ENCODE measurements around the gene ZFR2. TPM values are rescaled to one million over a fixed set of nuclear protein-coding genes. Genes with fewer than 3 reads are reported as not detected.
"Not testable (repeated sequence)": the region's sequence is repeated elsewhere in the genome, so short reads cannot be mapped to it uniquely, and the experiment has no call there.

ZFR2 gene
- polyA plus RNA-seq, 1 of the 3 experiments (the other 2 are of a cell fraction), result 0.44 TPM

GRCh38 chr19:3816566-3817218 is 52.1 kb downstream of the ZFR2 start:
- no peaks in the 10 kb centered on the region for H4K20me1 ChIP-seq (ENCODE audit: insufficient read depth)
- no peaks in the 10 kb centered on the region for H3K27me3 ChIP-seq (ENCODE audit: insufficient read depth)
- no peak for DNase-seq
- H3K9ac ChIP-seq, result no peak overlapping the region
- WGBS (ENCODE audit: low lambda C conversion rate), result 81% methylated on average over 21 of the region's 45 CpGs
- TF ChIP-seq ZBTB33 (IDR thresholded peaks at IDR 0.05; ENCODE audit: borderline replicate concordance, low read depth) (no peak), PBX3 (IDR thresholded peaks at IDR 0.05) (no peak), NRF1 (IDR thresholded peaks at IDR 0.05; ENCODE audit: low read depth, low read length) (no peak), NFIC (IDR thresholded peaks at IDR 0.05; ENCODE audit: borderline replicate concordance) (no peak), RCOR1 (IDR thresholded peaks at IDR 0.05; ENCODE audit: low read length) (no peak), TAF1 (IDR thresholded peaks at IDR 0.05; ENCODE audit: borderline replicate concordance, low read depth, low read length) (no peak), TCF12 (IDR thresholded peaks at IDR 0.05) (no peak), EZH2phosphoT487 (IDR thresholded peaks at IDR 0.05; ENCODE audit: borderline replicate concordance, low read depth) (no peak), CHD2 (IDR thresholded peaks at IDR 0.05; ENCODE audit: low read length, partially characterized antibody) (no peak), EP300 (IDR thresholded peaks at IDR 0.05; ENCODE audit: borderline replicate concordance in 1 of 2, low read depth in 1 of 2, low read length in 1 of 2) (no peak), POLR2AphosphoS5 (IDR thresholded peaks at IDR 0.05; ENCODE audit: low read depth, low read length) (no peak), FOSL2 (IDR thresholded peaks at IDR 0.05; ENCODE audit: borderline replicate concordance, low read depth) (no peak), FOXJ3 (CRISPR knock-in tag; IDR thresholded peaks at IDR 0.05) (no peak), CTCF (IDR thresholded peaks at IDR 0.05) (no peak), GATA2 (CRISPR knock-in tag; IDR thresholded peaks at IDR 0.05) (no peak), RXRA (IDR thresholded peaks at IDR 0.05; ENCODE audit: borderline replicate concordance, low read depth) (no peak), SIN3A (IDR thresholded peaks at IDR 0.05; ENCODE audit: borderline replicate concordance, low read depth, low read length) (no peak), USF2 (IDR thresholded peaks at IDR 0.05; ENCODE audit: borderline replicate concordance, low read depth, low read length) (no peak)
- no peak overlapping the region for H3K4me3 ChIP-seq (ENCODE audit: low read depth in 2 of 2, low read length in 1 of 2)
- ChIA-PET CTCF (no interaction called here), POLR2A (no interaction called here)
- no peaks in the 10 kb centered on the region for H3K36me3 ChIP-seq (replicated peaks in 1 of 2; ENCODE audit: control insufficient read depth in 1 of 2, insufficient read depth in 2 of 2, low read length in 1 of 2)
- H3K9me3 ChIP-seq, result no peaks in the 10 kb centered on the region
- H3F3A ChIP-seq (replicated peaks; ENCODE audit: insufficient read depth), result no peaks in the 10 kb centered on the region
- H3K4me2 ChIP-seq, result no peak overlapping the region
- no peak overlapping the region for H3K27ac ChIP-seq (ENCODE audit: low read depth in 2 of 2, low read length in 1 of 2)
- H2AFZ ChIP-seq (ENCODE audit: low read depth), result no peak overlapping the region
- no peaks in the 10 kb centered on the region for H3K9me2 ChIP-seq
- no peaks in the 10 kb centered on the region for H3K4me1 ChIP-seq (ENCODE audit: control insufficient read depth in 1 of 2, insufficient read depth in 2 of 2, low read depth in 1 of 2, low read length in 1 of 2)
- H3K79me2 ChIP-seq (ENCODE audit: insufficient read depth), result no peaks in the 10 kb centered on the region

- DNase-seq; H3K79me2 ChIP-seq (ENCODE audit: insufficient read depth); H2AFZ ChIP-seq (ENCODE audit: low read depth); H3K27ac ChIP-seq (ENCODE audit: low read depth in 2 of 2, low read length in 1 of 2); H3K9me3 ChIP-seq; H4K20me1 ChIP-seq (ENCODE audit: insufficient read depth); H3K9ac ChIP-seq; H3K9me2 ChIP-seq; H3K36me3 ChIP-seq (replicated peaks in 1 of 2; ENCODE audit: control insufficient read depth in 1 of 2, insufficient read depth in 2 of 2, low read length in 1 of 2); H3K27me3 ChIP-seq (ENCODE audit: insufficient read depth); H3K4me1 ChIP-seq (ENCODE audit: control insufficient read depth in 1 of 2, insufficient read depth in 2 of 2, low read depth in 1 of 2, low read length in 1 of 2); H3K4me2 ChIP-seq; H3K4me3 ChIP-seq (ENCODE audit: low read depth in 2 of 2, low read length in 1 of 2); H3F3A ChIP-seq (replicated peaks; ENCODE audit: insufficient read depth); POLR2A ChIA-PET: not testable (repeated sequence)
- CTCF ChIA-PET, result interaction anchor here (0.6 to 0.7 kb wide), 2 partner anchors 32 to 119 kb away, joined by 3 read pairs; no protein-coding TSS in a partner anchor
- 86% methylated on average over 9 of the region's 9 CpGs for WGBS (ENCODE audit: low lambda C conversion rate)
These were observed 52.7 kb downstream of the ZFR2 start for GRCh38 chr19:3816148-3816547.
